GM19025 (cell line): ENCODE measurements around the gene GADL1.

Experiments used
- ATAC-seq: cut with Tn5 transposase; IDR thresholded peaks from one replicate; pipeline ENCODE4 v1.9.1; 2021; ENCODE audit warnings: mild to moderate bottlenecking, low read depth, moderate library complexity; ENCODE audit not compliant: unreplicated experiment

GADL1 gene

DNA sequence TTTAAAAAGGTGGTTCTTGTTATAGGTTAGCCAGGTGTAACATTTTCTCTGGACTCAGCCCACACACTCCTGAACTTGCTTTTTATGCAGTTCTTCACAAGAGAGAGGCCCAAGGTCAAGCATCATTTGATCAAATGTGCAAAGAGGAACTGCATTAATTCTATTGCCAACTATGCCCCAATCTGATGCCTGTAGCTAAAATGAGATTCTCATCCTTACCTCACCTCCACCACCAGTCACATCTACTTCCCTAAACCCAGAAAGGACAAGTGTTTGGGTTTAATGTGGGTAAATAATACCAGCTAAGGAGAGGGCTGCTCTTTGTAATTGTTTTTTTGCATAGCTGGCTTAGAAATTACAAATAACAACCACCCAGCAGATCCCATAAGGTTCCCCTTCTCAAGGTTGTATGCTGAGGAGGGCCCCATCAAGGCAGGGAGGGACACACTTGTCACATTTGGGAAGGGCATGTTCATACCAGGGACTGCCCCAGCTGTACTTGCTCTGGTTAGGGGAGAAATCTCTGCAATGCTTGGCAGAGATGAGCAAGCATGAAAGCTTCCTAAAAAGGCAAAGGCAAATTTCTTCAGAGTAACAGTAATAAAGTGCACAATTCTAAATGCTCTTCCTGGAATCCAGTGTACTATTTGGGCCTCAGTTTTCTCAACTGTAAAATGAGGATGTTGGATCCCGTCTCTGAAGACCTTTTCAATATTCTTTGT lies 211.9 kb downstream of the GADL1 start:
- ATAC-seq: no peak

DNA sequence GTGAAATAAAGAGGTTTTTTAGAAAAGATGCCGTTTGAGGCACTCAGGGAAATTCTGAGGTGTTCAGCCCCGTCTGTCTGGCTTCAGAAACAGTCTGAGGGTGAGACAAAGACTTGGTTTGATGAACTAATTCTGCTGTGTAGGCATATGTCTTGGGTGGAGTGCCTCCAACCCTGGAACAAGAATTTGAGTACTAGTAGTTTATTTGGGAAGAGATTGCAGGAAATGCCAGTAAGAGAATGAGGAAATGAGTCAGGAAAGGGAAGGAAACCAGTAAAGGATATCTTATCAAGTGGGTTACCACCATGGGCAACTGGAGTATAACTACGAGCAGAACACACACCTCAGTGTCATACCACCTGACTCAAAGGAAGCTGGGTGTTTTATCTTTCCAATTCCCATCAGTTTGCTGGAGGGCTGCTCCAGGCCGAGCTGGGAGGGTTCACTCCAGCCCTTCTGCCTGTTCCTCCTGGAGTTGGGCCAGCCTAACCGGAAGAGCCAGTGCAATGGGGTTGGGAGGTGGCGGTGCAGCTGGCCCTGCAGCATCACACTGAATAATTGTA lies 212.7 kb downstream of the GADL1 start:
- ATAC-seq: no peak

DNA sequence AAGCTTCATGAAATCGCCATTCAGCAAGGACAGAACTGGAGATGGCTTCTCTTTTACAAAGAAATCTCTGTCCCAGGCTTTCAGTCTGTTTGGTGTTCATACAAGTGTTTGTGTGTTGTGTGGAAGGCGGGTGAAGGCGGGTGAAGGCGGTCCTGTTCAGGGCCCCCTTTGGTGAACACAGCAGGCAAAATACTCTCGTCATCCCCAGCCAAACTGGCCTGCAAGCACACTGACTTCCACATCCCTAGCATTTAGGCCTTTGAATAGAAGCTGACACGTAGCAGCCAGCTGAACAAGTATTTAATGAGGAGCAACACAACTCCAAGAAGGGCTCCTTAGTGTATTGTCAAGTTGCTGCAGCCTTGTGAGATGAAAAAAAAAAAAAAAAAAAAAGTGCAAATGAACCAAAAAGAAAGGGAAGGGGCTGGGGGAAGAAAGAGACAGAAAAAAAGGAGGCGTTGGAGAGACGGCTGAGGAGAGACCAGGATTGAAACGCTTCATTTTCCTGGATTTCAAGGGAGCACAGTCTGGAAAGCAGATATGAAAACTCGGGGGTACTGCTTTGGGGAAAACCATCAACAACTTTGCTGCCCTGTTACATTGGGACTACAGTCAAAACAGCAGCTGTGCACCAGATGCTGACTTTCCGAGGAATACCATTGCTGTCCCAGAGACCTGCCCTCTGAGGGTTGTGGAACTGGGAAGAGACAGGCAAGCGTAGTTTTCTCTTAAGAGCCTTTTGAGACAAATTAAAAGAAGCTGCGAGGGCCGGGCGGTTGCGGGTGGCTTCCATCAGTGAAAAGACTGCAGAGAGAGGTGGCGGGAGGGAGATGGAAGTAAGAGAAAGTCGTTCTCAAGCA lies 213.4 kb downstream of the GADL1 start:
- no peak for ATAC-seq

DNA sequence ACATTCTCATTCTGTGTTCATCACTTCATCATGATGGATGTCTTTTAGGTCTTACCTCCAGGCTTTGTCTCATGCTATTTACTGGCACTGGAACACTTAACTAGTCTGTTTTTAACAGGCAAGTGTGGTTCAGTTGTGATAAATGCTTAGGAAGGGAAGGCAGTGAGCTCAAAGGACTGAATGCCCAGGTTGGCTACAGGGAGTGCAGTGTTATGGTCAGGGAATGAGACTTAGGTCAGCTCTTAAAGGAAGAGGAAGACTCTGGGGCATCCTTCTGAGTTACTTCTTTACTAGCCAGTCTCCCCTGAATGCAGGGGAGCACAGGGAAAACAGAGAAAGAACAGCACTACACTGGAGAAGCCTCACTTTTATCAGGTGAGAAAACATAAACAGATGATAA lies 215.4 kb downstream of the GADL1 start:
- no peak for ATAC-seq

DNA sequence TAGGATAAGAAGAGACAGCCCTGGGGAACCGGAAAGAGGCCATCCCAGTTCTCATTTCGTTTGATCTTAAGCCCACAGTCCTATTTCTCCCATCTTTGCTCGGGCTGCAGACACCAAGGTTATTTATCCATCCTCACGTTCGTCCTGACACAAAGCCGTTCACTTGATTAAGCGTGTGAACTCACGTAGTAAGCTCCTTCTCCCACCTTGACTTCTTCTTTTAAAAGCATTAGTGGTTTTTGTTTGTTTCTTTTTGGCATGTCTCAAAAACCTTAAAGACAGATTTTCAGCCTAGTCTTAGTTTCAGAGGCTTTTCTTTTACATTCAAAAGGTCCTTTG lies 217.1 kb downstream of the GADL1 start:
- no peak for ATAC-seq

DNA sequence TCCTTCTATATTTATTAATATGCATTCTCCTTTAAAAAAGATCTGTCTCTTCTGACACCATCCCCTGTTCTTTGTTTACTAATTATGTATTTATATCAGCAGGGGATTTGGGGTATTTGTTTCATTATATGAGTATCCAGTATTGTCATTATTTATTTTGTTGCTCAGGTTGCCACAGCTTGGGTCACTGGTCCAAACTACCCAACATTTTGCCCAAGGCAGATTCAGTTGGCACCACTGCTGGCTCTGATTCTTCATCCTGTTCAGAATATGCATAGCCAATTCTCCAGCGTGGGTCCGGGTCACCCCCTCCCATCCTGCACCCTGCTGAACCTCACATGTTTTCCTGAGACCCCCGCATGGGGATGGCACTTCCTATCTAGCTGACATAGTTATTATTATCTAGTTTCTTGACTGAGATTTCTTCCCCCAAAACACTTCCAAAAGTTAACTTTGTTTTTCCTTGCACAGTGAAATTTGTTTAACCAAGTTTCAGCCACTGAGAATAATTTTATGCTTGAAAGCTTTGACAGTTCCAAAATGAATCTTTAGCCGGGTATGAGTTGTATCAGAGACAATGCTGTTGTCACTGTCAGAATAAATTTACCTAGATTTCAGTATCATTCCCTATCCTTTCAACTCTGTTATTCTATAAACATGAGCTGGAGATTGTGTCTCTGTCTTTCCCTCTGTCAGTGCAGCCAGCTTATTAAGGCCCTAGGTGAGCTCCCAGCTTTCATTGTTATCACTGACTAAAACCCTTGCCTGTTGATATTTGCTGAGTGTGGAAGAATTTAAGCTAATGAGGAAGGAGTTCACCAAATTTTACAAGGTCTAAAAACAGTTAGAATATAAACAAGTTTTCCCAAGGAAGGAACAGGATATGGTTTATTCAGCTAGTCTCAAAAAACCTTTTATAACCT lies 217.8 kb downstream of the GADL1 start:
- ATAC-seq: no peak
